ENCODE data around the gene PIF1.

PIF1 gene

GRCh38 chr15:64774629-64775493 is 50.6 kb downstream of the PIF1 start:
- no peak for DNase-seq (ENCODE audit: low spot score)

- DNase-seq (ENCODE audit: low spot score), result no peak
These were observed 51.3 kb downstream of the PIF1 start for GRCh38 chr15:64774037-64774628.

- no peak for DNase-seq (ENCODE audit: low spot score)
These were observed 51.8 kb downstream of the PIF1 start for GRCh38 chr15:64773606-64774005.

GRCh38 chr15:64772964-64773363 is 52.5 kb downstream of the PIF1 start:
- DNase-seq (ENCODE audit: low spot score), result no peak

GRCh38 chr15:64772488-64772887 is 53.0 kb downstream of the PIF1 start:
- no peak for DNase-seq (ENCODE audit: low spot score)

- no peak for DNase-seq (ENCODE audit: low spot score)
These were observed 54.8 kb downstream of the PIF1 start for GRCh38 chr15:64770626-64771025.

GRCh38 chr15:64767203-64767602 is 58.2 kb downstream of the PIF1 start:
- no peak for DNase-seq (ENCODE audit: low spot score)

GRCh38 chr15:64766058-64766457 is 59.4 kb downstream of the PIF1 start:
- DNase-seq (ENCODE audit: low spot score), result no peak

Data from putamen (tissue), 1 donor.